LNCaP clone FGC (cell line): ENCODE results near the gene CDC42BPA.

Source experiments
- DNase-seq: peaks from one replicate; pipeline ENCODE4 v3.0.0-alpha.2; 2011; ENCODE audit warnings: low read depth
- H3K4me3 ChIP-seq: 2 replicates; pipeline ENCODE4 v1.5.1; 2011; ENCODE audit warnings: mild to moderate bottlenecking, low read depth, low read length, control low read depth
- TF ChIP-seq, protein P1 (sequence below): IDR thresholded peaks from 2 replicates; pipeline ENCODE4 v1.5.1; 2012; ENCODE audit warnings: mild to moderate bottlenecking; ENCODE audit not compliant: control insufficient read depth, insufficient read depth; ENCODE audit errors: extremely low read depth

Gene CDC42BPA

DNA sequence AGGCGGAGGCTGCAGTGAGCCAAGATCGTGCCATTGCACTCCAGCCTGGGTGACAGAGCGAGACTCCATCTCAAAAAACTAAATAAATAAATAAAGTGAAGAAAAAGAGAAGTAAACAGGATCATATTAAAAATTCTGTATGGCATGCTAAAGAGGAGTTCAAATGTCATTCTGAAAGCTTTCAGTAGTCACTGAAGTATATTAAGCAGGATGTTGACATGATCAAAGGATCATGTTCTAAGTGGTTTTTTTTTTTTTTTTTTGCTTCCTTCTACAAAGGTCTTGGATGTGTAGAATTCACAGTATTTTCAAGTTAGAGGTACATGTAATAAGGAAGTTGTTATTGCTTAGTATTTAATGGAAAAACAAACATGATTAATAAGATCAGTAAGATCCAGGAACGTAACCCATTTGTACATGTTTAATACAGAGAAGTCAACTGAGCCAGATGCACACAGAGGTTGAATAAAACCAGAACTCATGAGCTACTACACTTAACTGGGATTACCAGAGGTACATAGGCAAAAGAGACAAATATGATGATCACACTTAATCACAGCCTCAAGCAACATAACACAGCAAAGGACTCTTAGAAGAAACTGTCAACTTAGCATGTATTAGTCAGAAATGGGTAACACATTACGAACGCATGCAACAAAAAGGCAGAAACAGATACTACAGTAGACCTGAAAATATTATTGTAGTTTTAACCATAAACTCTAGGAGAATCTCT, 12.2 kb downstream of the CDC42BPA start:
- TF ChIP-seq, protein P1, sequence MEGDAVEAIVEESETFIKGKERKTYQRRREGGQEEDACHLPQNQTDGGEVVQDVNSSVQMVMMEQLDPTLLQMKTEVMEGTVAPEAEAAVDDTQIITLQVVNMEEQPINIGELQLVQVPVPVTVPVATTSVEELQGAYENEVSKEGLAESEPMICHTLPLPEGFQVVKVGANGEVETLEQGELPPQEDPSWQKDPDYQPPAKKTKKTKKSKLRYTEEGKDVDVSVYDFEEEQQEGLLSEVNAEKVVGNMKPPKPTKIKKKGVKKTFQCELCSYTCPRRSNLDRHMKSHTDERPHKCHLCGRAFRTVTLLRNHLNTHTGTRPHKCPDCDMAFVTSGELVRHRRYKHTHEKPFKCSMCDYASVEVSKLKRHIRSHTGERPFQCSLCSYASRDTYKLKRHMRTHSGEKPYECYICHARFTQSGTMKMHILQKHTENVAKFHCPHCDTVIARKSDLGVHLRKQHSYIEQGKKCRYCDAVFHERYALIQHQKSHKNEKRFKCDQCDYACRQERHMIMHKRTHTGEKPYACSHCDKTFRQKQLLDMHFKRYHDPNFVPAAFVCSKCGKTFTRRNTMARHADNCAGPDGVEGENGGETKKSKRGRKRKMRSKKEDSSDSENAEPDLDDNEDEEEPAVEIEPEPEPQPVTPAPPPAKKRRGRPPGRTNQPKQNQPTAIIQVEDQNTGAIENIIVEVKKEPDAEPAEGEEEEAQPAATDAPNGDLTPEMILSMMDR: no peak
- DNase-seq: no peak
- H3K4me3 ChIP-seq: no peak overlapping the region

- TF ChIP-seq, protein P1: no peak
- no peak for DNase-seq
- no peak overlapping the region for H3K4me3 ChIP-seq
Observed at GRCh38 chr1:227304665-227305064, 13.6 kb downstream of the CDC42BPA start.

DNA sequence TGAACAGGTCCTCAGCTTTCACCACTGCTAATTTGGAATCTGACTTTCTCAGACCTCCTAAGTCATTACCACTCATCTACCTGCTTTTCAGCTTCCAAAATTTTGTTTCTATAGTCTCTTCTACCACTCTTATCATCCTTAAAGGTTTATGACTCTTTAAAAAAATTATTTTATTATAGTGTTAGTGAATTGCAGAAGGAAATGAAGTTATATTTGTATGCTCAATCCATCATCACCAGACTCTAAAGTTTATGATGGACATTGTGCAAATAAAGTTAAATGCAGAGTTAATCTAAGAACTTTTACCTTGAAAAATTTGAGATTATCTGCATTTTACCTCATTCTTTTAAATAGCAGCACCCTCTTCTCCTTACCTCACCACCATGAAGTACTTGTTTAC, 14.6 kb downstream of the CDC42BPA start:
- TF ChIP-seq, protein P1: no peak
- no peak for DNase-seq
- no peak overlapping the region for H3K4me3 ChIP-seq

- TF ChIP-seq, protein P1: no peak
- DNase-seq: no peak
- no peak overlapping the region for H3K4me3 ChIP-seq
Observed at GRCh38 chr1:227300682-227301081, 17.6 kb downstream of the CDC42BPA start.

DNA sequence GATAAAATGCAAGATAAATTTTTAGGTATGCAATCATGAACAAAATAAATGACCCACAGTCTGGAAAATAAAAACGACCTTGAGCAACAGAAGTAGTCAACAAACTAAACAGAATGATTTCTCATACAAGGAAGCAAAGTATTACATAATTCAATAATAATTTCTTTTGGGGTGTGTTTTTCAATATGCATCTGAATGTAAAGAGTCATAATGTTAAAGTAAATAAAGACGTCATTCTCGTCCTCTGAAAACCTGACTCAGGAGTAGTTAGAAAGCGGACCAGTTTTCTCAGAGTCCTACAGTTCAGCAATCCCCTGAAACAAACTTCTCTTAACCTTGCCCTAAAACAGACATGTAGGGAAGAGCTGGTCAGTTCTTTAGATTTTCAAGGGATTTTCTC, 18.6 kb downstream of the CDC42BPA start:
- no peak for DNase-seq
- peak overlapping the region; percentile 13; the same call in 1 of the 2 replicates for H3K4me3 ChIP-seq
- TF ChIP-seq, protein P1: no peak

DNA sequence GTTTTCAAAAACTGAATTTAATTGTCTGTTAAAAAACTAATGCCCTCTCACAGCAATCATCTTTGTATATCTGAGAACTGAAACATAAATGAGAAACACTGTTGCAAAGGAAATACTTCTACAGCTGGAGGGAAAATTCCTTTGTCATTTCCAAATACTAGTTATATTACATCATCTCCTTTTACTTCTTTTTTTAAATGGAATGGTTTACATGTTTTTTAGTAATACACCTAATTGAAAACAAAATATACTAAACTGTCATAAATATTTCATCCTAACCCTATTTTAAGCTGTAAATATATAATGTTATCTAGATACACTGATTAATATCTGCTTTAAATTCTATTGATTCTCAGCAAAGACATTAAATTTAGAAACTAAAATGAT, 19.1 kb downstream of the CDC42BPA start:
- TF ChIP-seq, protein P1: no peak
- no peak overlapping the region; the same call in 1 of the 2 replicates for H3K4me3 ChIP-seq
- DNase-seq: no peak

DNA sequence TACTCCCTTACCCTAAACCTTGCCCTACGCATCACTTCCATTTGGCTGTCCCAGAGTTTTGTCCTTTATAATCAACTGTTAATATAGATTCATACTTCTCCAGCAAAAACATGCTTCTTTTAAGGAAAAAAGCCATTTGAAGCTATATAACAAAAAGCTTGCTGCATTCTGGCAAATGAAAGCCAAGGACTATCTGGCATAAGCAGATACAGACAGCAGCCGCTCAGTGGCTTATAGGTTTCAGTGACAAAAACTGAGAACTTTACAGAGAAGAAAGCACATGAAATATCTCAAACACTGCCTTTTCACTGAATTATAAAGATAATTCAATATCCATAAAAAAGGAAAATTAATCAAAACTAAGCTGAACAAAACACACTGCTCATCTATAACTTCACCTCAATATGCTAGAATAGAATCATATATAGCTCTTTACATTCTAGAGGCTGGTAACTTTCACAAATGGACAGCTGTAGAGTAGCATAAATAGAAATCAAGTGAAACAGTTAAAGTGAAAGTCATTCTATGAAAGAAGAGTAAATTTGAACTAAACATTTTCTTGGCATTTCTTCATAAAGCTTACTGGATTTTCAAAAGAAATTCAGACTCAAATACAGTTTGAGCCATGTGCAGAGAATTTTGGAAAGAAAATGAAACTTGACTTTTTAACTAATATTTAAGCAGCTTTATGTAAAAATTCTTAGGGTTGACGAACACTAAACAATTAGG, 19.6 kb downstream of the CDC42BPA start:
- DNase-seq: no peak
- TF ChIP-seq, protein P1: no peak
- H3K4me3 ChIP-seq: no peak overlapping the region; the same call in 1 of the 2 replicates
